Lower leg skin (tissue), 4 donors: Measurements from ENCODE around the gene CA5A. TPM values are rescaled to one million over a fixed set of nuclear protein-coding genes. Genes with fewer than 3 reads are reported as not detected.

Experiments used
- DNase-seq, 2 donors: peaks; one replicate each; pipeline ENCODE4 v3.0.0-alpha.2; 2019; ENCODE audit warnings: low spot score in 2 of 2
- H3K4me3 ChIP-seq: fragments of 200-600 bp; sonication (generic); 2 replicates; pipeline ENCODE4 v1.5.1; 2017; ENCODE audit warnings: mild to moderate bottlenecking, low read depth; ENCODE audit not compliant: poor library complexity, severe bottlenecking
- CTCF ChIP-seq, 3 donors: fragments of 450-650 bp; IDR thresholded peaks; one replicate each; pipeline ENCODE4 v1.5.1; 2016; ENCODE audit warnings: antibody characterized with exemption in 3 of 3, mild to moderate bottlenecking in 3 of 3, moderate library complexity in 2 of 3
- POLR2A ChIP-seq, 2 donors: fragments of 450-650 bp; IDR thresholded peaks; one replicate each; pipeline ENCODE4 v1.6.1; 2016 to 2017; ENCODE audit warnings: antibody characterized with exemption in 2 of 2, mild to moderate bottlenecking in 1 of 2, moderate library complexity in 1 of 2
- WGBS, 2 donors: methylation state at CpG; one replicate each; pipeline ENCODE4 v1.1.5; 2018; 5-methylcytosine and 5-hydroxymethylcytosine counted together
- intact Hi-C: fragments of 100-400 bp; cut with DNase I; formaldehyde crosslinking; loops from one replicate; pipeline ENCODE4 v1.15.0; 2023; ENCODE audit warnings: low total_unique reads
- total RNA-seq, 4 donors: library from RNA; depleted of rRNA; stranded (reverse); fragments of >200 nt; gene quantifications; one replicate each; pipeline ENCODE4 v1.1.0, GENCODE V29; 2016

The CA5A gene
- total RNA-seq, 4 donors from 2014 or later, result not detected

- WGBS, 2 donors, result 62 to 71% methylated on average over 3 of the region's 3 CpGs
Observed at GRCh38 chr16:87970186-87970585, 33.9 kb upstream of the CA5A start.

GRCh38 chr16:87968541-87968940 is 32.2 kb upstream of the CA5A start:
- intact Hi-C loops, result no loop called here
- no peak overlapping the region for H3K4me3 ChIP-seq
- no peak for DNase-seq
- 80 to 84% methylated on average over 7 of the region's 7 CpGs for WGBS, 2 donors
- TF ChIP-seq CTCF (IDR thresholded peaks at IDR 0.05) (no peak), POLR2A (IDR thresholded peaks at IDR 0.05) (no peak)

More at GRCh38 chr16:87970186-87970585, 33.9 kb upstream of the CA5A start:
- H3K4me3 ChIP-seq, result no peak overlapping the region
- DNase-seq, result no peak
- intact Hi-C loops, result no loop called here
- TF ChIP-seq POLR2A (IDR thresholded peaks at IDR 0.05), result no peak
- TF ChIP-seq CTCF (IDR thresholded peaks at IDR 0.05), result no peak

GRCh38 chr16:87966685-87967185 is 30.4 kb upstream of the CA5A start:
- 11 to 16% methylated on average over 9 to 14 of the region's 14 CpGs for WGBS, 2 donors
- intact Hi-C loops, result no loop called here
- no peak overlapping the region for H3K4me3 ChIP-seq
- DNase-seq, result no peak
- TF ChIP-seq CTCF (IDR thresholded peaks at IDR 0.05), result no peak
- no peak for TF ChIP-seq POLR2A (IDR thresholded peaks at IDR 0.05)

- no peak overlapping the region for H3K4me3 ChIP-seq
- no peak for DNase-seq
- no peak for TF ChIP-seq POLR2A (IDR thresholded peaks at IDR 0.05)
- TF ChIP-seq CTCF (IDR thresholded peaks at IDR 0.05), result no peak
- intact Hi-C loops, result no loop called here
- 36 to 40% methylated on average over 5 of the region's 5 CpGs for WGBS, 2 donors
Observed at GRCh38 chr16:87966064-87966645, 29.8 kb upstream of the CA5A start.

GRCh38 chr16:87965417-87965816 is 29.1 kb upstream of the CA5A start:
- intact Hi-C loops, result no loop called here
- no peak for DNase-seq
- H3K4me3 ChIP-seq, result no peak overlapping the region
- TF ChIP-seq CTCF (IDR thresholded peaks at IDR 0.05) (no peak), POLR2A (IDR thresholded peaks at IDR 0.05) (no peak)
- 78 to 86% methylated on average over 11 of the region's 11 CpGs for WGBS, 2 donors
